HG02763 (cell line): Measurements from ENCODE around the gene NUP50.

Experiments
- ATAC-seq: cut with Tn5 transposase; IDR thresholded peaks from one replicate; pipeline ENCODE4 v1.9.1; 2021; ENCODE audit warnings: mild to moderate bottlenecking, moderate library complexity; ENCODE audit not compliant: unreplicated experiment

NUP50 gene

GRCh38 chr22:45207981-45208664, 44.4 kb downstream of the NUP50 start:
- no peak for ATAC-seq

GRCh38 chr22:45208696-45208992, 44.9 kb downstream of the NUP50 start:
- ATAC-seq = no peak

- no peak for ATAC-seq
Measured at GRCh38 chr22:45208993-45209838, 45.5 kb downstream of the NUP50 start.

- ATAC-seq = no peak
Measured at GRCh38 chr22:45210174-45210573, 46.4 kb downstream of the NUP50 start.

- ATAC-seq = no peak
Measured at GRCh38 chr22:45210577-45210976, 46.9 kb downstream of the NUP50 start.

GRCh38 chr22:45210991-45211390, 47.3 kb downstream of the NUP50 start:
- ATAC-seq = no peak

- ATAC-seq = no peak
Measured at GRCh38 chr22:45211435-45211834, 47.7 kb downstream of the NUP50 start.

- ATAC-seq = no peak
Measured at GRCh38 chr22:45211848-45212247, 48.1 kb downstream of the NUP50 start.

GRCh38 chr22:45212306-45212709, 48.6 kb downstream of the NUP50 start:
- no peak for ATAC-seq

- no peak for ATAC-seq
Measured at GRCh38 chr22:45212992-45213751, 49.4 kb downstream of the NUP50 start.

- no peak for ATAC-seq
Measured at GRCh38 chr22:45216133-45217003, 52.6 kb downstream of the NUP50 start.

GRCh38 chr22:45217345-45217744, 53.6 kb downstream of the NUP50 start:
- ATAC-seq = no peak

GRCh38 chr22:45217806-45218205, 54.1 kb downstream of the NUP50 start:
- ATAC-seq = no peak

GRCh38 chr22:45218976-45219375, 55.3 kb downstream of the NUP50 start:
- ATAC-seq = no peak

GRCh38 chr22:45221201-45221600, 57.5 kb downstream of the NUP50 start:
- ATAC-seq = no peak

GRCh38 chr22:45223304-45224117, 59.8 kb downstream of the NUP50 start:
- no peak for ATAC-seq

GRCh38 chr22:45224331-45224730, 60.6 kb downstream of the NUP50 start:
- no peak for ATAC-seq

- no peak for ATAC-seq
Measured at GRCh38 chr22:45224988-45225731, 61.4 kb downstream of the NUP50 start.
